DND-41 (cell line): ENCODE measurements around the gene STAB2.

Source experiments
- ATAC-seq: fragments of 200-7000 bp; cut with Tn5 transposase; 3 replicates; pipeline ENCODE4 v1.9.1; 2021; ENCODE audit warnings: low read depth; ENCODE audit not compliant: insufficient read depth
- DNase-seq: peaks from one replicate; pipeline ENCODE4 v3.0.0-alpha.2; 2020
- H2AFZ ChIP-seq: 2 replicates; pipeline ENCODE4 v1.6.0; 2012; ENCODE audit warnings: low read depth, low read length
- H3K27ac ChIP-seq: 2 replicates; pipeline ENCODE4 v1.5.1; 2012; ENCODE audit warnings: low read length, inconsistent platforms
- H3K27me3 ChIP-seq: fragments of 200-600 bp; sonication (generic); 2 replicates; pipeline ENCODE4 v1.6.0; 2012; ENCODE audit warnings: low read length, mild to moderate bottlenecking, inconsistent platforms; ENCODE audit not compliant: insufficient read depth, poor library complexity
- H3K36me3 ChIP-seq: 2 replicates; pipeline ENCODE4 v1.5.1; 2012; ENCODE audit warnings: low read length, inconsistent platforms; ENCODE audit not compliant: insufficient read depth
- H3K4me1 ChIP-seq: 2 replicates; pipeline ENCODE4 v1.5.1; 2012; ENCODE audit warnings: mild to moderate bottlenecking, low read length; ENCODE audit not compliant: insufficient read depth
- H3K4me2 ChIP-seq: 2 replicates; pipeline ENCODE4 v1.6.0; 2012; ENCODE audit warnings: mild to moderate bottlenecking, moderate library complexity, low read length, inconsistent platforms; ENCODE audit not compliant: insufficient read depth
- H3K4me3 ChIP-seq, 2 experiments: fragments of 200-600 bp in 1 of 2; shearing (Covaris generic) in 1 of 2; 2 replicates each; pipeline ENCODE4 v1.5.1; 2012 to 2016; ENCODE audit warnings: inconsistent platforms in 2 of 2, low read length in 2 of 2, mild to moderate bottlenecking in 2 of 2, low read depth in 1 of 2, moderate library complexity in 1 of 2
- H3K79me2 ChIP-seq: 2 replicates; pipeline ENCODE4 v1.6.0; 2012; ENCODE audit warnings: low read length, inconsistent platforms; ENCODE audit not compliant: insufficient read depth
- H3K9ac ChIP-seq: 2 replicates; pipeline ENCODE4 v1.6.0; 2012; ENCODE audit warnings: low read depth, mild to moderate bottlenecking, inconsistent platforms, low read length, moderate library complexity
- H3K9me3 ChIP-seq: 2 replicates; pipeline ENCODE4 v1.5.1; 2012; ENCODE audit warnings: low read length, moderate library complexity, mild to moderate bottlenecking, inconsistent platforms; ENCODE audit not compliant: insufficient read depth, severe bottlenecking
- H4K20me1 ChIP-seq: 2 replicates; pipeline ENCODE4 v1.6.0; 2012; ENCODE audit warnings: low read length; ENCODE audit not compliant: insufficient read depth
- EZH2 ChIP-seq: IDR thresholded peaks from 3 replicates; pipeline ENCODE4 v1.6.1; 2012; ENCODE audit warnings: borderline replicate concordance, low read depth, mild to moderate bottlenecking, moderate library complexity, low read length, inconsistent platforms; ENCODE audit not compliant: severe bottlenecking
- TF ChIP-seq, protein P1 (sequence below): IDR thresholded peaks from 2 replicates; pipeline ENCODE4 v1.5.1; 2012; ENCODE audit warnings: borderline replicate concordance, low read length, moderate library complexity, mild to moderate bottlenecking; ENCODE audit not compliant: poor library complexity, severe bottlenecking; ENCODE audit errors: extremely low read depth

Gene STAB2

DNA sequence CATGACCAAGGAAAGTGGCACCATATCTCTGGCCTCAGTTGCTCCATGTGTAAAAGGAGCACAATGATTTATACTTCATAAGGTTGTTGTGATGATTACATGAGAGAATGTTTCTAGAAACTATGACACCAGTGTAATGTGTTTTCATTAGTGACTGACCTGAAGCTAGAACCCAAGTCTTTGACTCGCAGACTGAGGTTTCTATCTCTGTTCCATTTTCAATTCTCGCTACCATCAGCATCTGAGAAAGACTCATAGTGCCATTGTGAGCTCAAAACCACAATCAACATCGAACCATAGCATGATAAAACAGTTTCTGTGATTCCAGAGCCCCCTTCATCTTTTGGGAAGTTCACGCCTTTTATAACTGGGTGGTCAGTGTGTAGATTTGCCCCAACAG lies 53.8 kb downstream of the STAB2 start:
- TF ChIP-seq, protein P1, sequence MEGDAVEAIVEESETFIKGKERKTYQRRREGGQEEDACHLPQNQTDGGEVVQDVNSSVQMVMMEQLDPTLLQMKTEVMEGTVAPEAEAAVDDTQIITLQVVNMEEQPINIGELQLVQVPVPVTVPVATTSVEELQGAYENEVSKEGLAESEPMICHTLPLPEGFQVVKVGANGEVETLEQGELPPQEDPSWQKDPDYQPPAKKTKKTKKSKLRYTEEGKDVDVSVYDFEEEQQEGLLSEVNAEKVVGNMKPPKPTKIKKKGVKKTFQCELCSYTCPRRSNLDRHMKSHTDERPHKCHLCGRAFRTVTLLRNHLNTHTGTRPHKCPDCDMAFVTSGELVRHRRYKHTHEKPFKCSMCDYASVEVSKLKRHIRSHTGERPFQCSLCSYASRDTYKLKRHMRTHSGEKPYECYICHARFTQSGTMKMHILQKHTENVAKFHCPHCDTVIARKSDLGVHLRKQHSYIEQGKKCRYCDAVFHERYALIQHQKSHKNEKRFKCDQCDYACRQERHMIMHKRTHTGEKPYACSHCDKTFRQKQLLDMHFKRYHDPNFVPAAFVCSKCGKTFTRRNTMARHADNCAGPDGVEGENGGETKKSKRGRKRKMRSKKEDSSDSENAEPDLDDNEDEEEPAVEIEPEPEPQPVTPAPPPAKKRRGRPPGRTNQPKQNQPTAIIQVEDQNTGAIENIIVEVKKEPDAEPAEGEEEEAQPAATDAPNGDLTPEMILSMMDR, result no peak
- TF ChIP-seq EZH2, result no peak
- Histone ChIP-seq H3K79me2 (no peaks in the 10 kb centered on the region), H4K20me1 (no peaks in the 10 kb centered on the region), H3K36me3 (no peaks in the 10 kb centered on the region), H3K4me3 (no peak overlapping the region), H3K27ac (no peak overlapping the region), H2AFZ (no peak overlapping the region), H3K4me1 (no peaks in the 10 kb centered on the region), H3K4me2 (no peak overlapping the region), H3K9me3 (no peaks in the 10 kb centered on the region), H3K9ac (no peak overlapping the region), H3K27me3 (peaks cover 4% of the 10 kb centered on the region)
- ATAC-seq (no peak), DNase-seq (no peak)

DNA sequence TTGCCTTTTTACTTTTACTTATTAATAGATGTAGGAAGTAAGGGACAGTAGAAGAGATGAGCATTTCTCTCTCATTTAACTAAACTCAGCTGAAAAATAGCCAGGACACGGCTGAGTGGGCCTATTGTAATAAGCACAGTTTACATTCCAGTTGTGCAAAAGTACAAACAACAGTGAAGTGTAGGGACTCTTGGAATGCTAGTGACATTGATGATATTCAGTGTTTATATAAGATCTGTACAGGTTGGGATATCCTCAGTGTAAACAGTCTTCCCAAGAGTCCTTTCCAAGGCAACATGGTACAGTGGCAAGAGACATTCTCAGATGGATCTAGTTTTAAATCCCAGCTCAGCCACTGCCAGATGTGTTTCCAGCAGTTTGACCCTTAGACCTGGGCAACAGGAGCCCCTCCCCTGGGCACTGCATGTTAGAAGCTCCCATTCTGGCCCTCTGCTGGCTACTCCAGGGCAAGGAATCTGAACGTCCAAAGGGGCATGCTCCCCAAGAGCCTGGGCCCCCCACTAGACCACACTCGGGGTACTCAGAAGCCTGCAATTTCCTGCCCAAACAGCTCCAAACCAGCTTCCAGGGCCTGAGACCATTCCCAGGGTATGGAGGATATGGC lies 55.3 kb downstream of the STAB2 start:
- no peak for ATAC-seq
- no peaks in the 10 kb centered on the region for H3K79me2 ChIP-seq
- no peak for TF ChIP-seq EZH2
- TF ChIP-seq, protein P1, result no peak

DNA sequence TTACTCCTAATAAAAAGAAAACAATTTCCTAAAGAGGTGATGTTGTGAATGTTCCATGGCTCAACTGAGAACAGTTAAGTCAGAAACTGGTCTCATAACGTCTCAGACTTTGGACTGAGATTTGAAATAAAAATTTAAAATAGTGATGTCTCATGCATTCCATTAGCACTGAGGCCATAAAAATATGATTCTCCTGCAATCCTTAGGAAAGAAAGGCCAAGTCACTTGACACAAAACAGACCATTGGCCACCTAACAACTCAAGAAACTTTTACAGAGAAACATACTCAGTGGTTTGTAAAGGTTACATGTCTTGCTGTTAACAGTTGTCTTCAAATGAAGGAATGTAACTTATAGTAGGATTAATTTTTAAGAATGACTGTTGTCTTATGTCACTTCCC lies 58.1 kb downstream of the STAB2 start:
- H3K4me3 ChIP-seq, result no peak overlapping the region
- no peak overlapping the region for H3K9ac ChIP-seq
- DNase-seq (no peak), ATAC-seq (no peak)
- no peak for TF ChIP-seq EZH2
- TF ChIP-seq, protein P1, result no peak
- H3K9me3 ChIP-seq, result no peaks in the 10 kb centered on the region
- H3K4me2 ChIP-seq, result no peak overlapping the region
- no peak overlapping the region for H3K27ac ChIP-seq
- H3K27me3 ChIP-seq, result peaks cover 5% of the 10 kb centered on the region
- H3K36me3 ChIP-seq, result no peaks in the 10 kb centered on the region
- no peaks in the 10 kb centered on the region for H3K4me1 ChIP-seq
- no peaks in the 10 kb centered on the region for H4K20me1 ChIP-seq
- H3K79me2 ChIP-seq, result no peaks in the 10 kb centered on the region
- H2AFZ ChIP-seq, result no peak overlapping the region

More for the DNA sequence above, 55.3 kb downstream of the STAB2 start:
- Histone ChIP-seq H3K27ac (no peak overlapping the region), H3K36me3 (no peaks in the 10 kb centered on the region), H2AFZ (no peak overlapping the region), H3K27me3 (peaks cover 4% of the 10 kb centered on the region), H3K9ac (no peak overlapping the region), H3K4me2 (no peak overlapping the region), H3K4me1 (no peaks in the 10 kb centered on the region), H4K20me1 (no peaks in the 10 kb centered on the region), H3K9me3 (no peaks in the 10 kb centered on the region), H3K4me3 (no peak overlapping the region)
- DNase-seq, result no peak

DNA sequence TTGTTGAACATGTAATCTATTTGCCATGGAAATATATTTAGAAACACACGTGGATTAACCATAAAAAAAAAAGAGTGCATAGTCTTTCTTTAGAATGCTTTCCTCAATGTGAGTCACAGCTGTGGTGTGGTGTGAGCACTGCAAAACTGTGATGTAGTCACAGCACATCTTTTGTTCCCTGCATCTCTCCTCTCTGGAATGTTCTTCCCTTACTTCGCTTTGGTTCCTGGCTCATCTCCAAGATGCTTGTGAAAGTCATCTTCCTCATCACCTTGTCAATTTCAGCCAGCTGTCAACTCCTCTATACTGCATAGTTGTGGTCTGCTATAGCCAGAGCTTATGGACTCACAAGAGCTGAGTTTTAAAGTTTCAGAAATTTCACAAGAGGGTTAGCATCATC lies 60.2 kb downstream of the STAB2 start:
- Histone ChIP-seq H3K79me2 (no peaks in the 10 kb centered on the region), H3K27ac (no peak overlapping the region), H3K36me3 (no peaks in the 10 kb centered on the region), H2AFZ (no peak overlapping the region), H3K4me3 (no peak overlapping the region), H3K9me3 (no peaks in the 10 kb centered on the region), H4K20me1 (no peaks in the 10 kb centered on the region), H3K4me2 (no peak overlapping the region), H3K27me3 (peaks cover 5% of the 10 kb centered on the region), H3K9ac (no peak overlapping the region), H3K4me1 (no peaks in the 10 kb centered on the region)
- DNase-seq, result no peak
- TF ChIP-seq EZH2, result no peak
- TF ChIP-seq, protein P1, result no peak
- no peak for ATAC-seq
